ENCODE data around the gene LARGE1.

The LARGE1 gene

GRCh38 chr22:33272871-33273270 is 647.4 kb downstream of the LARGE1 start:
- no peak for DNase-seq (ENCODE audit: extremely low read depth, low read depth)
- TF ChIP-seq CTCF (IDR thresholded peaks at IDR 0.05; ENCODE audit: low read depth, low read length): no peak

DNA sequence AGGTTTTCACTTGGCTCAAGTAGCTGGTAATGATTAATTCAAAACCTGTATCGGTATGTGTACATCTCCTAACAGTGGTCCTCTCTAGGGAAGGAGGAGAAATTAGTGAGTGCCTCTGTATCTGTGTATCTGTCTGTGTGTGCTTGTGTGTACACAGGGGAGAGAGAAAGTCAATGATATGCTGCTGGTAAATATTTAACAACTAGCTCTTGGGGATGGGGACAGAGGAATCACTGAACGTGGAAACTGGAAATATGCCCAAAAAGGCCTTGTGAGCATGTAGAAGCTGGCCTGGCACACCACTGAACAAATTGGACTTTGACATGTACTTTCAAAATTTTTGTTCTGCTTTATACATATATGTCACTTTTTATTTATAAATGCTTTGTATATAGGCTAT is 648.1 kb downstream of the LARGE1 start:
- no peak for DNase-seq (ENCODE audit: extremely low read depth, low read depth)
- no peak for TF ChIP-seq CTCF (IDR thresholded peaks at IDR 0.05; ENCODE audit: low read depth, low read length)

GRCh38 chr22:33271390-33272161 is 648.7 kb downstream of the LARGE1 start:
- no peak for TF ChIP-seq CTCF (IDR thresholded peaks at IDR 0.05; ENCODE audit: low read depth, low read length)
- DNase-seq (ENCODE audit: extremely low read depth, low read depth): no peak

DNA sequence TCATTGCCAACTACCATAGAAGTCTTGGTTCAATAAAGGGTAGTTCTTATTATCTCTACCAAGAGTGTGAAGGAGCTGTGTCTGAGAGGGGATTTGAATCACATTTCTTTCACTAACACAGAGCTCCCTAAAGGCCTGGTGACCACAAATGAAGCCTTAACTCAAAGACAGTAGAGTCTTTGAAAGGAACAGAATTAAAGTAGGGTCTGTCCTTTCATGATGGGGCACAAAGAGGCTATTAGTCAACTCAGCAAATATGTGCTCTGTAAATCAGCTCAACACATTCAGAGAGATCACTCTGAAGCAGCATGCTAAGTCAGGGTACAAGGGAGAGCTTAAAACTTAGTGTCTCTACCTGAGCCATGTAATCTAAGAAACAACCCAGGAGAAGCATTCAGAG is 649.7 kb downstream of the LARGE1 start:
- TF ChIP-seq CTCF (IDR thresholded peaks at IDR 0.05; ENCODE audit: low read depth, low read length): no peak
- DNase-seq (ENCODE audit: extremely low read depth, low read depth): no peak

GRCh38 chr22:33261699-33262098 is 658.6 kb downstream of the LARGE1 start:
- TF ChIP-seq CTCF (IDR thresholded peaks at IDR 0.05; ENCODE audit: low read depth, low read length): no peak
- DNase-seq (ENCODE audit: extremely low read depth, low read depth): no peak

GRCh38 chr22:33260498-33260897 is 659.8 kb downstream of the LARGE1 start:
- no peak for DNase-seq (ENCODE audit: extremely low read depth, low read depth)
- no peak for TF ChIP-seq CTCF (IDR thresholded peaks at IDR 0.05; ENCODE audit: low read depth, low read length)

DNA sequence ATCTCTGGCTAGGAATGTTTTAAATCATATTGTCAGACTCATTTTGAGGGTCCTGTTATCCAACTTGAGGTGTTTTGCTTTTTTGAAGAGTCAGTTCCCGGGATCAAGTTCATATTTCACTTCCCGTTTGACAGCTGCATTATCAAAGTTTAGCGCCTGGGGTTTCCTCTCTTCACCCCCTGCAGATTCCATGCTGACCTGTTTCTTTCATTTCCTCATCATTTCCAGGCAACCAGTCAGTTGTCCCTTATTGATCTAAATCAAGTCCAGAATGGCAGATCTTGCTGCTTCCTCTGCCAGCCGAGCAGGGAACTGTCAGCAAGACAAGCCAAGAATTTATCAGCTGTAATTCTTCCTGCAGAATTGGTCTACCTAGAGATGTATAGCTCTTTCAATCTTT is 664.5 kb downstream of the LARGE1 start:
- no peak for DNase-seq (ENCODE audit: extremely low read depth, low read depth)
- no peak for TF ChIP-seq CTCF (IDR thresholded peaks at IDR 0.05; ENCODE audit: low read depth, low read length)

Measured in AG09319 (cell line).